GM23248 (cell line): ENCODE measurements around the gene OR5K4. TPM values are rescaled to one million over a fixed set of nuclear protein-coding genes. Genes with fewer than 3 reads are reported as not detected.

Experiments
- DNase-seq: peaks from one replicate; pipeline ENCODE4 v3.0.0-alpha.2; 2015
- H2AFZ ChIP-seq: fragments of 200-600 bp; sonication (generic); 2 replicates; pipeline ENCODE4 v1.6.1; 2016; ENCODE audit warnings: antibody characterized with exemption
- H3F3A ChIP-seq: fragments of 200-600 bp; sonication (generic); 2 replicates; pipeline ENCODE4 v1.6.1; 2016; ENCODE audit warnings: mild to moderate bottlenecking, antibody characterized with exemption, mixed run types; ENCODE audit not compliant: insufficient read depth
- H3K27ac ChIP-seq: fragments of 200-600 bp; sonication (generic); 2 replicates; pipeline ENCODE4 v1.5.1; 2016; ENCODE audit warnings: mild to moderate bottlenecking
- H3K27me3 ChIP-seq: fragments of 200-600 bp; sonication (generic); replicated peaks from 2 replicates; pipeline ENCODE4 v1.6.1; 2016; ENCODE audit warnings: mild to moderate bottlenecking; ENCODE audit not compliant: insufficient read depth
- H3K36me3 ChIP-seq: fragments of 200-600 bp; sonication (generic); 2 replicates; pipeline ENCODE4 v1.6.1; 2016; ENCODE audit warnings: low read depth, mild to moderate bottlenecking
- H3K4me1 ChIP-seq: fragments of 200-600 bp; sonication (generic); 2 replicates; pipeline ENCODE4 v1.6.1; 2016; ENCODE audit warnings: mild to moderate bottlenecking; ENCODE audit not compliant: insufficient read depth
- H3K4me2 ChIP-seq: fragments of 200-600 bp; sonication (generic); one replicate; pipeline ENCODE4 v1.6.1; 2016; ENCODE audit warnings: mild to moderate bottlenecking; ENCODE audit not compliant: unreplicated experiment
- H3K4me3 ChIP-seq: fragments of 200-600 bp; sonication (generic); 2 replicates; pipeline ENCODE4 v1.5.1; 2016; ENCODE audit warnings: mild to moderate bottlenecking
- H3K79me2 ChIP-seq: fragments of 200-600 bp; sonication (generic); 2 replicates; pipeline ENCODE4 v1.6.1; 2016; ENCODE audit warnings: mild to moderate bottlenecking; ENCODE audit not compliant: insufficient read depth
- H3K9ac ChIP-seq: fragments of 200-600 bp; sonication (generic); 2 replicates; pipeline ENCODE4 v1.6.1; 2016; ENCODE audit warnings: mild to moderate bottlenecking
- H3K9me2 ChIP-seq: fragments of 200-600 bp; sonication (generic); 2 replicates; pipeline ENCODE4 v1.6.1; 2016; ENCODE audit warnings: mixed run types, mild to moderate bottlenecking, moderate library complexity; ENCODE audit not compliant: insufficient read depth
- H3K9me3 ChIP-seq: fragments of 200-600 bp; sonication (generic); one replicate; pipeline ENCODE4 v1.6.1; 2017; ENCODE audit warnings: low read depth
- H4K20me1 ChIP-seq: fragments of 200-600 bp; sonication (generic); 2 replicates; pipeline ENCODE4 v1.6.0; 2016; ENCODE audit not compliant: insufficient read depth
- EZH2 ChIP-seq: fragments of 200-600 bp; sonication (generic); IDR thresholded peaks from 2 replicates; pipeline ENCODE4 v1.6.1; 2018; ENCODE audit warnings: antibody characterized with exemption, mild to moderate bottlenecking; ENCODE audit not compliant: insufficient read depth, poor library complexity, severe bottlenecking
- EZH2phosphoT487 ChIP-seq: fragments of 200-600 bp; sonication (generic); IDR thresholded peaks from 2 replicates; pipeline ENCODE4 v1.6.1; 2018; ENCODE audit warnings: antibody characterized with exemption, moderate library complexity, mild to moderate bottlenecking, low read depth; ENCODE audit not compliant: insufficient read depth
- WGBS, 2 experiments: methylation state at CpG; one replicate each; pipeline ENCODE4 v1.1.6; 2015 to 2017; ENCODE audit warnings: low lambda C conversion rate in 2 of 2, low coverage in 1 of 2; ENCODE audit errors: missing lambda C conversion rate in 2 of 2; 5-methylcytosine and 5-hydroxymethylcytosine counted together
- in situ Hi-C: fragments of 300-500 bp; cut with MboI; formaldehyde crosslinking; loops from 2 replicates; pipeline ENCODE4 v1.15.0; 2020
- polyA plus RNA-seq: library from polyadenylated mRNA; unstranded; fragments of >200 nt; fragmentation: Nextera tagmentation; extraction: Ambion mirVana; gene quantifications from 2 replicates; pipeline ENCODE4 v1.2.1, GENCODE V29; 2016
- total RNA-seq: library from RNA; depleted of rRNA; stranded (reverse); fragments of >200 nt; shearing (Covaris generic); gene quantifications from 2 replicates; pipeline ENCODE4 v1.2.3, GENCODE V29; 2014; rRNA removed

The OR5K4 gene, protein sequence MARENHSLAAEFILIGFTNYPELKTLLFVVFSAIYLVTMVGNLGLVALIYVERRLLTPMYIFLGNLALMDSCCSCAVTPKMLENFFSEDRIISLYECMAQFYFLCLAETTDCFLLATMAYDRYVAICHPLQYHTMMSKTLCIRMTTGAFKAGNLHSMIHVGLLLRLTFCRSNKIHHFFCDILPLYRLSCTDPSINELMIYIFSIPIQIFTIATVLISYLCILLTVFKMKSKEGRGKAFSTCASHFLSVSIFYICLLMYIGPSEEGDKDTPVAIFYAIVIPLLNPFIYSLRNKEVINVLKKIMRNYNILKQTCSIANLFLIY
- not detected in 2 replicates for total RNA-seq
- not detected in 2 replicates for polyA plus RNA-seq

GRCh38 chr3:98353554-98353953 is at the start of gene OR5K4:
TSS of gene OR5K4 (plus strand) at chr3:98353854. CDS start at chr3:98353854, 0 bp downstream.
- no peaks in the 10 kb centered on the region for H3K4me1 ChIP-seq
- no peak within 1 kb of the TSS for H3K27ac ChIP-seq
- H3K4me3 ChIP-seq, result no peak within 1 kb of the TSS
- no peak within 1 kb of the TSS for H3K9ac ChIP-seq
- H2AFZ ChIP-seq, result no peak within 1 kb of the TSS
- no peaks in the 10 kb centered on the region for H3K9me3 ChIP-seq
- H4K20me1 ChIP-seq, result no peaks in the 10 kb centered on the region
- in situ Hi-C loops, result no loop called here
- TF ChIP-seq EZH2 (no peak), EZH2phosphoT487 (no peak)
- H3K9me2 ChIP-seq, result no peaks in the 10 kb centered on the region
- no peaks in the 10 kb centered on the region for H3K79me2 ChIP-seq
- no peak for DNase-seq
- no peaks in the 10 kb centered on the region for H3F3A ChIP-seq
- no peak within 1 kb of the TSS for H3K4me2 ChIP-seq
- H3K27me3 ChIP-seq, result no peaks in the 10 kb centered on the region
- no peaks in the 10 kb centered on the region for H3K36me3 ChIP-seq
- WGBS, 2 experiments, result 21 to 37% methylated on average over 2 of the region's 2 CpGs

DNA sequence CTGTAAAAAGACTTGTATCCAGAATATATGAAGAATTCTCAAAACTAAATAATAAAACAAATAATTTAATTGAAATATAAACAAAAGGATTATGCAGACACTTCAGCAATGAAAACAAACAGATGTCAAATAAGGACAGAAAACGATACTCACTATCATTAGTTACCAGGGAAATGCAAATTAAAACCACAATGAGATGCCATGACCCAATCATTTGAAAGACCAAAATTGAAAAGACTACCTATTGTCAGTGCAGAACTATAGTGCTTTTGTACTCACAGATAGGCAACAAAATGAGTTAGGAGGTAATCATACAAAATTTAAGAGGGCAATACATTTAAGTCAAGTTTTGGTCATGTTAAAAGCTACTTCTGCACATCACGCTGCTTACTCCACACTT is 31.6 kb upstream of the OR5K4 start:
- Histone ChIP-seq H3K4me1 (no peaks in the 10 kb centered on the region), H3F3A (no peaks in the 10 kb centered on the region), H2AFZ (no peak overlapping the region), H3K79me2 (no peaks in the 10 kb centered on the region), H3K36me3 (no peaks in the 10 kb centered on the region), H3K27ac (no peak overlapping the region), H3K27me3 (peaks cover 2% of the 10 kb centered on the region), H3K9ac (no peak overlapping the region), H4K20me1 (no peaks in the 10 kb centered on the region), H3K4me3 (no peak overlapping the region), H3K4me2 (no peak overlapping the region), H3K9me2 (no peaks in the 10 kb centered on the region), H3K9me3 (no peaks in the 10 kb centered on the region)
- TF ChIP-seq EZH2 (no peak), EZH2phosphoT487 (no peak)
- in situ Hi-C loops, result no loop called here
- DNase-seq, result no peak
- WGBS, 2 experiments, result 13 to 22% methylated on average over 2 of the region's 2 CpGs

DNA sequence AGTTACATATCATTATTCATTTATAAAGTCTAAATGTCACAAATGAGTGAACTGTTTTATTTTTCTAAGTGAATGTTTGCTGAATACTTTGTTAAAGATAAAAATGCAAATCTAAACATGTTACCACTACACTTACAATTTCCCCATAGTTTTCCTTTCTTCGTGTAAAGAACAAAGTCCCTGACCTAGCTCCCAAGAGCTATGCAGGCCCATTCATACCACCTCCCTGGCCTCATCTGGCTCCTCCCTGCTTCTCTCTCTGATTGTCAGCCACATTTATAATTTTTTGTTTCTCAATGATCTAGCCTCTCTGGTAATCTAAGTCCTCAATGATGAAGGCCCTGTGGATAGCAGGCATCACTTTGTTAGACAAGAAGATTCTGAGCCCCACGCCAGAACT is 31.0 kb upstream of the OR5K4 start:
- TF ChIP-seq EZH2 (no peak), EZH2phosphoT487 (no peak)
- no peaks in the 10 kb centered on the region for H3F3A ChIP-seq
- no peak overlapping the region for H2AFZ ChIP-seq
- H3K36me3 ChIP-seq, result no peaks in the 10 kb centered on the region
- H3K4me2 ChIP-seq, result no peak overlapping the region
- peaks cover 2% of the 10 kb centered on the region for H3K27me3 ChIP-seq
- WGBS, 2 experiments, result 34 to 43% methylated on average over 2 of the region's 2 CpGs
- in situ Hi-C loops, result no loop called here
- H3K9me2 ChIP-seq, result no peaks in the 10 kb centered on the region
- no peaks in the 10 kb centered on the region for H4K20me1 ChIP-seq
- no peak overlapping the region for H3K27ac ChIP-seq
- no peaks in the 10 kb centered on the region for H3K79me2 ChIP-seq
- H3K9ac ChIP-seq, result no peak overlapping the region
- no peaks in the 10 kb centered on the region for H3K4me1 ChIP-seq
- no peak overlapping the region for H3K4me3 ChIP-seq
- H3K9me3 ChIP-seq, result no peaks in the 10 kb centered on the region
- no peak for DNase-seq

- Histone ChIP-seq H3K4me2 (no peak overlapping the region), H2AFZ (no peak overlapping the region), H3K9ac (no peak overlapping the region), H3K27ac (no peak overlapping the region), H4K20me1 (no peaks in the 10 kb centered on the region), H3K27me3 (peaks cover 2% of the 10 kb centered on the region), H3K4me1 (no peaks in the 10 kb centered on the region), H3K4me3 (no peak overlapping the region), H3F3A (no peaks in the 10 kb centered on the region), H3K9me2 (no peaks in the 10 kb centered on the region), H3K79me2 (no peaks in the 10 kb centered on the region), H3K36me3 (no peaks in the 10 kb centered on the region), H3K9me3 (no peaks in the 10 kb centered on the region)
- DNase-seq, result no peak
- in situ Hi-C loops, result no loop called here
- TF ChIP-seq EZH2 (no peak), EZH2phosphoT487 (no peak)
Observed at GRCh38 chr3:98323425-98323824, 30.2 kb upstream of the OR5K4 start.
